ENCODE data around the gene PSD2.

PSD2 gene

DNA sequence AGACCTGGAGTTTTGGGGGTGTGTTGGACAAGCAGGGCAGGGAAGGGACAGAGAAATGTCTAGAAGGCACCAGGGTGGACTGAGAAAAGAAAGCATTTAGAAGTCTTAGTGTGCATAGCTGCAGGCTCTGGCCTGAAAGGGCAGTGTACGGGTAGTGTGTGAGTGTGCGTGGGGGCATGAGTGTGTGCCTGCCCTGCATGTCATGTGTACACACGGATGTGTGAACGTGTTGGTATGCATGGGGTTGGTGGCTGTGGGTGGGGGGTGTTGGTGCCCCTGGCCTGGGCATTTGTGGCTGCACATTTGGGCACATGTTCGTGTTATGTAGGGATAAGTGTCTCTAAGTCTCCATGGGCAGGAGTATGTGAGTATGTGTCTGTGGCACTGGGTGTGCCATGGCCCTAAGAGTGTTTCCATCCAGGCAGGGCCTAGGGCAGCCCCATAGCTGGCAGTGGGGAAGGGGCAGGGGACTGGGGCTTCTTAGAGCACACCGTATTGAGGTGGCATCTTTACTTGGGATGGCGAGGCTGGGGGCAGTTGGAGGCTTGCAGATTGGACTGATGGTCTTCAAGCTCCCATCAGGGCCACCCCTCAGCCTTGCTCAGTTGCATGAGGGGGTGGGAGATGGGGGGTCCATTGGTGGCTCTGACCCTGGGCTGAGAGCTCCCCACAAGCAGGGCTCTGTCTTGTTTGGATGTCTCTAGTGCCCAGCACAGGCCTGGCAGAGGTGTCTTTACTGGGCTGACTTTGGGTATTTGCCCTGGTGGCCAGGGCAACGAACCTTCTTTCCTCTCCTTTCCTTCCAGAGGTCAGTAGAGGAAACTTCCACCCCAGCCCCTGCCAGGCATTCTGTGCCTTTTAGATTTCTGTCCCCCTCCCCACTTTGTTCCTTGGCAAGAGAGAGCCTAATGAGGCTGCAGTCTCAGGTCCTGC lies 15.0 kb downstream of the PSD2 start:
- H3K9me3 Mint-ChIP-seq = no peaks in the 10 kb centered on the region
- ATAC-seq (no peak), DNase-seq (ENCODE audit: low spot score in 2 of 2) (no peak)
- H3K36me3 Mint-ChIP-seq = peaks cover 4% of the 10 kb centered on the region
- no peak overlapping the region for H3K27ac Mint-ChIP-seq
- H3K4me1 Mint-ChIP-seq = no peaks in the 10 kb centered on the region
- H3K4me3 Mint-ChIP-seq = no peak overlapping the region

GRCh38 chr5:139811274-139811607 lies 15.6 kb downstream of the PSD2 start:
- H3K9me3 Mint-ChIP-seq = no peaks in the 10 kb centered on the region
- DNase-seq (ENCODE audit: low spot score in 2 of 2) (no peak), ATAC-seq (no peak)
- H3K4me3 Mint-ChIP-seq = no peak overlapping the region
- H3K4me1 Mint-ChIP-seq = no peaks in the 10 kb centered on the region
- no peak overlapping the region for H3K27ac Mint-ChIP-seq
- H3K36me3 Mint-ChIP-seq = peaks cover 4% of the 10 kb centered on the region

- Mint-ChIP-seq H3K36me3 (peaks cover 4% of the 10 kb centered on the region), H3K9me3 (no peaks in the 10 kb centered on the region), H3K27ac (no peak overlapping the region), H3K4me3 (no peak overlapping the region), H3K4me1 (no peaks in the 10 kb centered on the region)
- no peak for DNase-seq (ENCODE audit: low spot score in 2 of 2)
- ATAC-seq = no peak
Measured at GRCh38 chr5:139812323-139812722, 16.7 kb downstream of the PSD2 start.

DNA sequence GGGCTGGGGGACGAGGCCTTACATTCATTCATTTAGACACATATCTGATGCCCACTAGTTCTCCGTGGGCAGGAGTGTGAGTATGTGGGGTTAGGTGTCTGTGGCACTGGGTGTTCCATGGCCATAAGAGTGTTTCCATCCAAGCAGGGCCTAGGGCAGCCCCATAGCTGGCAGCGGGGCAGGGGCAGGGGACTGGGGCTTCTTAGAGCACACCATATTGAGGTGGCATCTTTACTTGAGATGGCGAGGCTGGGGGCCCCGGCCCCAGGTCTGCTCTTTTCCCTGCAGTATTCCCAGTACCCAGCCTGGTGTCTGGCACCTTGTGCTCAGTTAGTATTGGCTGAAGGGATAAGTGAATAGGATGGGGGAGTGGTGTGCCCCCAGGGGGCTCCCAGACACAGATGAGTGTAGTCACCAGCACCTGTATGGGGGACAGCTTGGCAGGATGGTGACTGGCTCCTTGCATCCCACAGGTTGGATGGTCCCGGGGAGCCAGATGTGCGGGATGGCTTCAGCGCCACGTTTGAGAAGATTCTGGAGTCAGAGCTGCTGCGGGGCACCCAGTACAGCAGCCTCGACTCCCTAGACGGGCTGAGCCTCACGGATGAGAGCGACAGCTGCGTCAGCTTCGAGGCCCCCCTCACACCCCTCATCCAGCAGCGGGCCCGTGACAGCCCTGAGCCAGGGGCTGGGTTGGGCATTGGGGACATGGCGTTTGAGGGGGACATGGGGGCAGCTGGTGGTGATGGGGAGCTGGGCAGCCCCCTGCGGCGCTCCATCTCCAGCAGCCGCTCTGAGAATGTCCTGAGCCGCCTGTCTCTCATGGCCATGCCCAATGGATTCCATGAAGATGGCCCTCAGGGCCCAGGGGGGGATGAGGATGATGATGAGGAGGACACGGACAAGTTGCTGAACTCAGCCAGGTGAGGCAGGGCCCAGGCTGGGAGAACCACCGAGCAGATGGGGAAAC lies 17.5 kb downstream of the PSD2 start:
- no peak overlapping the region for H3K4me3 Mint-ChIP-seq
- H3K27ac Mint-ChIP-seq = no peak overlapping the region
- H3K36me3 Mint-ChIP-seq = peaks cover 4% of the 10 kb centered on the region
- ATAC-seq (no peak), DNase-seq (ENCODE audit: low spot score in 2 of 2) (no peak)
- no peaks in the 10 kb centered on the region for H3K9me3 Mint-ChIP-seq
- H3K4me1 Mint-ChIP-seq = no peaks in the 10 kb centered on the region

DNA sequence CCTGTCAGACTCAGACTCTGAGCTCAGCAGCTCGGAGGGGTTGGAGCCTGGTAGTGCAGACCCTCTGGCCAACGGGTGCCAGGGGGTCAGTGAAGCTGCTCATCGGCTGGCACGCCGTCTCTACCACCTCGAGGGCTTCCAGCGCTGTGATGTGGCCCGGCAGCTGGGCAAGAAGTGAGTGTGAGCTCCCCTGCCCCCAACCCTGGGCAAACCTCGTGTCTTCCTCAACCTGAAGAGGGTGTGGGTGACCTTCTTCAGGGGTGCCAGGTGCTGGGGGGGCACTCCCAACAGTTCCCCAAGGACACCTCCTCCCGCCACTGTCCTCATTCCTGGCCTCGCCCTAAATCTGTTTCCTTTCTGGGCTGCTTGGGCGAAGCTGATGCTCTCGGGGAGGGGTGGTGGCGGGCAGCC lies 18.6 kb downstream of the PSD2 start:
- no peak overlapping the region for H3K27ac Mint-ChIP-seq
- no peak overlapping the region for H3K4me3 Mint-ChIP-seq
- ATAC-seq (no peak), DNase-seq (ENCODE audit: low spot score in 2 of 2) (no peak)
- H3K36me3 Mint-ChIP-seq = peaks cover 4% of the 10 kb centered on the region
- peaks cover 4% of the 10 kb centered on the region for H3K9me3 Mint-ChIP-seq
- H3K4me1 Mint-ChIP-seq = no peaks in the 10 kb centered on the region

DNA sequence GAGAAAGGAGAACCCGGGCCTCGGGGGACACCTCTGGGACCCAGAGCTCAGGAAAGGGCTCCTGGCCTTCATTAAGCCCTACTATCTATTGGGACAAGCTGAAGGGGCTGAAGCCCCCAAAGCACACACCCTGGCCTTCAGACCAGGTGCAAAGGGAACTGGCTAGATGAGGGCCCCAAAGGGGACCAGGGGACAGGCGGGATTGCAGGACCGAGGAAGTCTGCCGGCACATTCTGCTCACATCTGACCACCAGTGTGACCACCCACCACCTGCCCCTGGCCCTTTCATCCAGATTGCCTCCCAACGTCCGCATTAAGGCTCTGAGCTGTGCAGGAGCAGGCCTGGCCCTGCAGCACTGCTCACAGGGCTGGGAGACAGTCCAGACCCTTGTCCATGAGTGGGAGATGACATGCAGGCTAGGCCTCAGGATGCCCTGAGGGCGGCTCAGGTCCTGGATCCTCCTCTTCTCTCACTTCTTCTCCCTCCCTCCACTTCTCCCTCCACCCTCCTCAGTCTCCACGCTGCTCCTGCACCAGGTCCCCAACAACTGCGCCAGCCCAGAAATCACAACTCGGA lies 19.2 kb downstream of the PSD2 start:
- DNase-seq (ENCODE audit: low spot score in 2 of 2) = no peak
- ATAC-seq = no peak
- H3K4me3 Mint-ChIP-seq = no peak overlapping the region
- H3K9me3 Mint-ChIP-seq = peaks cover 4% of the 10 kb centered on the region
- peaks cover 4% of the 10 kb centered on the region for H3K36me3 Mint-ChIP-seq
- H3K4me1 Mint-ChIP-seq = no peaks in the 10 kb centered on the region
- H3K27ac Mint-ChIP-seq = peak overlapping the region; percentile 6

GRCh38 chr5:139816566-139816965 lies 21.0 kb downstream of the PSD2 start:
- Mint-ChIP-seq H3K9me3 (peaks cover 4% of the 10 kb centered on the region), H3K4me1 (no peaks in the 10 kb centered on the region), H3K27ac (no peak overlapping the region), H3K36me3 (no peaks in the 10 kb centered on the region), H3K4me3 (no peak overlapping the region)
- DNase-seq (ENCODE audit: low spot score in 2 of 2) (no peak), ATAC-seq (no peak)

GRCh38 chr5:139817362-139817761 lies 21.8 kb downstream of the PSD2 start:
- Mint-ChIP-seq H3K4me3 (no peak overlapping the region), H3K9me3 (peaks cover 4% of the 10 kb centered on the region), H3K36me3 (no peaks in the 10 kb centered on the region), H3K27ac (no peak overlapping the region), H3K4me1 (no peaks in the 10 kb centered on the region)
- ATAC-seq (no peak), DNase-seq (ENCODE audit: low spot score in 2 of 2) (no peak)

GRCh38 chr5:139817970-139818369 lies 22.4 kb downstream of the PSD2 start:
- ATAC-seq (no peak), DNase-seq (ENCODE audit: low spot score in 2 of 2) (no peak)
- Mint-ChIP-seq H3K9me3 (peaks cover 4% of the 10 kb centered on the region), H3K27ac (no peak overlapping the region), H3K36me3 (no peaks in the 10 kb centered on the region), H3K4me1 (no peaks in the 10 kb centered on the region), H3K4me3 (no peak overlapping the region)

DNA sequence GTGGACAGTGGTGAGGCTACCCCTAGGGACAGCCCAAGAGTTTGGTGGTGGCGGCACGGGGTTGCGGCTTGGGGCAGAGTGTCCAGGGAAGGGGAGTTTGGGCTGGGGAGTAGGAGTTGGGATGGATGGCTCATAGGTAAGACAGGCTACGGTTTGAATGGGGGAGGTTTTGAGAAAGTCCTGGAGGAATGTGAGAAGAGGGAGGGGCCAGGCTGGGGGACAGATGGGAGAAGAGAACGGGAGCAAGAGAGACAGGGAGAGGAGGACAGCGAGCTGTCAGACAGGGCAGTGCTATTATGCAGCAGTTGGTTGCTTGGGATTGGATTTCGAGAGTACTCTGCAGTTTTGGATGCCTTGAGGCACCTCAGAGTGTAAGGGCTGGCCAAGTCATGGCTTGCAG lies 24.5 kb downstream of the PSD2 start:
- no peaks in the 10 kb centered on the region for H3K36me3 Mint-ChIP-seq
- DNase-seq (ENCODE audit: low spot score in 2 of 2) = no peak
- ATAC-seq = no peak
- H3K27ac Mint-ChIP-seq = no peak overlapping the region
- H3K4me3 Mint-ChIP-seq = no peak overlapping the region
- H3K9me3 Mint-ChIP-seq = peaks cover 4% of the 10 kb centered on the region
- H3K4me1 Mint-ChIP-seq = no peaks in the 10 kb centered on the region

GRCh38 chr5:139820606-139821005 lies 25.0 kb downstream of the PSD2 start:
- H3K4me1 Mint-ChIP-seq = no peaks in the 10 kb centered on the region
- H3K36me3 Mint-ChIP-seq = no peaks in the 10 kb centered on the region
- no peak overlapping the region for H3K27ac Mint-ChIP-seq
- ATAC-seq = no peak
- peaks cover 4% of the 10 kb centered on the region for H3K9me3 Mint-ChIP-seq
- DNase-seq (ENCODE audit: low spot score in 2 of 2) = no peak
- no peak overlapping the region for H3K4me3 Mint-ChIP-seq

DNA sequence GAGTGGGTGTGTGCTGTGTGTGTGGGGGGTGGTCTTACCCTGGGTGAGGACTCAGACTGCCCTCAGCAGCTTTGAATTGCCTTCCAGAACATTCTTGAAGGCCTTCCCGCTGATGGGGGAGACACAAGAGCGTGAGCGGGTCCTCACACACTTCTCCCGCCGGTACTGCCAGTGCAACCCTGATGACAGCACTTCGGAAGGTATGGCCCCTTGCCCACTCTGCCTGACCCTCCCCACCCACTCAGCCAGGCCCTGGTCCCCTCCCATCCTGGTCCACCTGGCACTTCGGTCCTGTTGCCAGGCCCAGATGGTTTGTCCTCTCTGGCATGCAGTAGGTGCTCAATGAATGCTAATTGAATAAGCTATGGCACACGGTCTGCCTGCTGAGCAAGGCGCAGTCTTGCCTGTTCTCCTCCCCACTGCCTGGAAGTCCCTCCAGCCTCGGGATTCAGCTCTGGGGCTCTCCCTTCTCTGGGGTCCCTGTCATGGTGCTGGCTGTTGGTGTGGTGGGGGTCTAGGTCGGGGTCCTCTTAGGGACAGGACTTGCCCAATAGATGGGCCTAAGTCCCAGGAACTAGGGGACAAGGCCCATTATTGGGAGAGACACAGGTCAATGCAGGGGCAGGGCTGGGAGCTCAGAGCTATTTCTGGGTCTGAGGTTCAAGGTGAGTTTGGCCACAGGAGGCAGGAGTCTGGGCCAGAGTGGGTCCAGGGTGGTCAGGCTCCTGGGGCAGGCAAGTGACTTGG lies 26.4 kb downstream of the PSD2 start:
- Mint-ChIP-seq H3K27ac (no peak overlapping the region), H3K36me3 (no peaks in the 10 kb centered on the region), H3K4me3 (no peak overlapping the region), H3K9me3 (peaks cover 4% of the 10 kb centered on the region), H3K4me1 (no peaks in the 10 kb centered on the region)
- no peak for ATAC-seq
- no peak for DNase-seq (ENCODE audit: low spot score in 2 of 2)

DNA sequence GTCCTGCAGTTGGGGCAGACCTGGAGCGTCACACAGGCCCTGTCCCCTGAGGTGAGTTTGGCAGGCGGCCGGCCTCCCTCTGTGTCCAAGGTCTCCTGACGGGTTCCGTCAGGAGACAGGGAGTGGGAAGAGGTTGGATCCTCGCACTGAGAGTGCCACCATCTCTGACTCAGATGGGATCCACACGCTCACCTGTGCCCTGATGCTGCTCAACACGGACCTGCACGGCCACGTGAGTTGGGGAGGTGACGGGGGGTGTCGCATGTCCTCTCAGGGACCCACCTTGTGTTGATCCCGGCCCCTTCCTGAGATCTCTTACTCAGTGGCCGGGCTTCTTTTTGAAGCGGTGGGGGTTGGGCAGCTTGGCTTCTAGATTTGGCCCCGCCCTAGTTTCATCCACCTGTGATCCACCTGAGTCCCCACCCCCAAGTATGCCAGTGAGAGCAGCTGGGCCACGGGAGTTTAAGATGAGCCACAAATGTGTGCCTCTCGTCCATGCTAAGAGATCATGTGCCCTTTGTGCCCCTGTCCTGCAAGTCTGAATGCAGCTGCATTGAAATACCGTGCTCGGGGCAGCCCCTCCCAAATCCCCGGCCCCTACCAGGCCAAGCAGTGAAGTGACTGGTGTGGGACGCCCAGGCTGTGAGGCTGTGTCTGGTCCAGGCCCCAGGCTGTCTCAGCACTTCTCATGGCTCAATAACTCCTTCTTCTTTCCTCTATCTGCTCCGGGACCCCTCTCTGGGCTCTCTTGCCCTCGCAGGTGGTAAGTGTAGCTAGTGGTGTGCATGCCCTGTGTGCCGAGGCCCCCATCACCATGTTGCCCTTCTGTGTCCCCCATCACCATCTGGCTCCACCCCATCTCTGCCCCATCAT lies 27.2 kb downstream of the PSD2 start:
- ATAC-seq = no peak
- Mint-ChIP-seq H3K36me3 (no peaks in the 10 kb centered on the region), H3K4me1 (no peaks in the 10 kb centered on the region), H3K27ac (no peak overlapping the region), H3K9me3 (peaks cover 6% of the 10 kb centered on the region), H3K4me3 (no peak overlapping the region)
- no peak for DNase-seq (ENCODE audit: low spot score in 2 of 2)

- H3K36me3 Mint-ChIP-seq = no peaks in the 10 kb centered on the region
- H3K4me3 Mint-ChIP-seq = no peak overlapping the region
- H3K4me1 Mint-ChIP-seq = no peaks in the 10 kb centered on the region
- no peak for ATAC-seq
- H3K9me3 Mint-ChIP-seq = peaks cover 3% of the 10 kb centered on the region
- H3K27ac Mint-ChIP-seq = no peak overlapping the region
- no peak for DNase-seq (ENCODE audit: low spot score in 2 of 2)
Measured at GRCh38 chr5:139823757-139824355, 28.2 kb downstream of the PSD2 start.
